HCT116 (cell line): ENCODE data around the gene GLT8D2.

Experiments used
- POLR2A ChIP-seq: IDR thresholded peaks from 2 replicates; pipeline ENCODE4 v1.7.0; 2011; ENCODE audit warnings: borderline replicate concordance; ENCODE audit not compliant: insufficient read depth, insufficient read length; ENCODE audit errors: extremely low read depth
- ZNF274 ChIP-seq: fragments of 200-500 bp; sonication (Bioruptor generic); IDR thresholded peaks from 2 replicates; pipeline ENCODE4 v1.6.1; 2014; ENCODE audit warnings: mild to moderate bottlenecking, low read depth, low read length, inconsistent platforms
- TF ChIP-seq, protein P1 (sequence below), 3 experiments: fragments of 200-600 bp in 1 of 3; sonication (generic) in 1 of 3; IDR thresholded peaks in 2 of 3; conservative IDR thresholded peaks in 1 of 3; 2 replicates each; pipeline ENCODE4 v1.5.1; 2012 to 2017; ENCODE audit warnings: low read depth in 2 of 3, low read length in 2 of 3, antibody characterized with exemption in 1 of 3, borderline replicate concordance in 1 of 3, control low read depth in 1 of 3, mild to moderate bottlenecking in 1 of 3, mixed read lengths in 1 of 3, mixed run types in 1 of 3, moderate library complexity in 1 of 3; ENCODE audit not compliant: insufficient read depth in 1 of 3
- TF ChIP-seq, protein P2 (sequence below): IDR thresholded peaks from 2 replicates; pipeline ENCODE4 v1.6.1; 2012; ENCODE audit warnings: low read depth

DNA sequence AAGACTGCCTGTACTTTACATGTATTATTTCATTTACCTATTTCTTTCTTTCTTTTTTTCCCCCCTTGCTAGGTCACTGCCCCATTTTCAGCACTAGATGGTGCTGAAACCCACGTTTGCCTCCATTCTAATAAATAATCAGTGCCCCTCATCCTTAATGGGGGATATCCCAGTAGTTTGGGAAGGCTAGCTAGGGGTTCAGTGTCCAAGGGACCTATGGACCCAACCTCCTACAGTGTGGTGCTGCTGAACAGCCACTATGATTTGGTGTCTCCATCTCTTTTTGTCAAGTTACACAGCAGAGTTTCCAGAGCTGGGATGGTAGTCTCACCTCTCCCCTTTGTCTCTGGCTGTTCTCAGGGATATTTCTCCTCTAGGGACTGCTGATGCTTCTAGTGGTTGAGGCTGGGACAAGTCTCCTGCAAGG, 7.8 kb upstream of the GLT8D2 start:
- TF ChIP-seq, protein P1, sequence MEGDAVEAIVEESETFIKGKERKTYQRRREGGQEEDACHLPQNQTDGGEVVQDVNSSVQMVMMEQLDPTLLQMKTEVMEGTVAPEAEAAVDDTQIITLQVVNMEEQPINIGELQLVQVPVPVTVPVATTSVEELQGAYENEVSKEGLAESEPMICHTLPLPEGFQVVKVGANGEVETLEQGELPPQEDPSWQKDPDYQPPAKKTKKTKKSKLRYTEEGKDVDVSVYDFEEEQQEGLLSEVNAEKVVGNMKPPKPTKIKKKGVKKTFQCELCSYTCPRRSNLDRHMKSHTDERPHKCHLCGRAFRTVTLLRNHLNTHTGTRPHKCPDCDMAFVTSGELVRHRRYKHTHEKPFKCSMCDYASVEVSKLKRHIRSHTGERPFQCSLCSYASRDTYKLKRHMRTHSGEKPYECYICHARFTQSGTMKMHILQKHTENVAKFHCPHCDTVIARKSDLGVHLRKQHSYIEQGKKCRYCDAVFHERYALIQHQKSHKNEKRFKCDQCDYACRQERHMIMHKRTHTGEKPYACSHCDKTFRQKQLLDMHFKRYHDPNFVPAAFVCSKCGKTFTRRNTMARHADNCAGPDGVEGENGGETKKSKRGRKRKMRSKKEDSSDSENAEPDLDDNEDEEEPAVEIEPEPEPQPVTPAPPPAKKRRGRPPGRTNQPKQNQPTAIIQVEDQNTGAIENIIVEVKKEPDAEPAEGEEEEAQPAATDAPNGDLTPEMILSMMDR (IDR thresholded peaks at IDR 0.05 in 2 of 3, conservative IDR thresholded peaks at IDR 0.05 in 1 of 3; ENCODE audit: borderline replicate concordance in 1 of 3, insufficient read depth in 1 of 3, low read depth in 2 of 3, low read length in 2 of 3): peak; percentile 78 to 86 (median 79)
- TF ChIP-seq ZNF274 (no peak), POLR2A (no peak)
- TF ChIP-seq, protein P2, sequence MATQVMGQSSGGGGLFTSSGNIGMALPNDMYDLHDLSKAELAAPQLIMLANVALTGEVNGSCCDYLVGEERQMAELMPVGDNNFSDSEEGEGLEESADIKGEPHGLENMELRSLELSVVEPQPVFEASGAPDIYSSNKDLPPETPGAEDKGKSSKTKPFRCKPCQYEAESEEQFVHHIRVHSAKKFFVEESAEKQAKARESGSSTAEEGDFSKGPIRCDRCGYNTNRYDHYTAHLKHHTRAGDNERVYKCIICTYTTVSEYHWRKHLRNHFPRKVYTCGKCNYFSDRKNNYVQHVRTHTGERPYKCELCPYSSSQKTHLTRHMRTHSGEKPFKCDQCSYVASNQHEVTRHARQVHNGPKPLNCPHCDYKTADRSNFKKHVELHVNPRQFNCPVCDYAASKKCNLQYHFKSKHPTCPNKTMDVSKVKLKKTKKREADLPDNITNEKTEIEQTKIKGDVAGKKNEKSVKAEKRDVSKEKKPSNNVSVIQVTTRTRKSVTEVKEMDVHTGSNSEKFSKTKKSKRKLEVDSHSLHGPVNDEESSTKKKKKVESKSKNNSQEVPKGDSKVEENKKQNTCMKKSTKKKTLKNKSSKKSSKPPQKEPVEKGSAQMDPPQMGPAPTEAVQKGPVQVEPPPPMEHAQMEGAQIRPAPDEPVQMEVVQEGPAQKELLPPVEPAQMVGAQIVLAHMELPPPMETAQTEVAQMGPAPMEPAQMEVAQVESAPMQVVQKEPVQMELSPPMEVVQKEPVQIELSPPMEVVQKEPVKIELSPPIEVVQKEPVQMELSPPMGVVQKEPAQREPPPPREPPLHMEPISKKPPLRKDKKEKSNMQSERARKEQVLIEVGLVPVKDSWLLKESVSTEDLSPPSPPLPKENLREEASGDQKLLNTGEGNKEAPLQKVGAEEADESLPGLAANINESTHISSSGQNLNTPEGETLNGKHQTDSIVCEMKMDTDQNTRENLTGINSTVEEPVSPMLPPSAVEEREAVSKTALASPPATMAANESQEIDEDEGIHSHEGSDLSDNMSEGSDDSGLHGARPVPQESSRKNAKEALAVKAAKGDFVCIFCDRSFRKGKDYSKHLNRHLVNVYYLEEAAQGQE: no peak
